ENCODE results near the gene HTATSF1. TPM values are rescaled to one million over a fixed set of nuclear protein-coding genes. Genes with fewer than 3 reads are reported as not detected.

HTATSF1 gene
- total and polyA plus RNA-seq, 9 of the 15 experiments (the other 6 are each of a cell fraction or from before 2014, with no cell fraction given), result 2.6 to 87.7 (median 42.2) TPM

- 0% methylated on average over 3 of the region's 4 CpGs for WGBS (ENCODE audit: insufficient coverage, low coverage, missing lambda C conversion rate)
- Histone ChIP-seq H4K20me1 (replicated peaks; ENCODE audit: control insufficient read depth, insufficient read depth, low read length) (no peaks in the 10 kb centered on the region; the same call in 1 of the 2 replicates), H3K9me1 (ENCODE audit: control insufficient read depth, insufficient read depth, low read length) (no peaks in the 10 kb centered on the region), H3K27ac (ENCODE audit: extremely low read depth, low read depth, low read length) (no peak within 1 kb of the TSS), H2AFZ (ENCODE audit: low read depth, low read length) (no peak within 1 kb of the TSS), H3K9me3 (replicated peaks; ENCODE audit: control insufficient read depth, insufficient read depth, low read depth, low read length) (no peaks in the 10 kb centered on the region), H3K79me2 (ENCODE audit: control insufficient read depth, insufficient read depth, low read length) (no peaks in the 10 kb centered on the region), H3K36me3 (ENCODE audit: control insufficient read depth, insufficient read depth, low read length) (no peaks in the 10 kb centered on the region), H3K4me1 (replicated peaks in 1 of 2; ENCODE audit: control insufficient read depth in 2 of 2, insufficient read depth in 2 of 2, low read length in 2 of 2) (no peaks in the 10 kb centered on the region), H3K4me2 (ENCODE audit: insufficient read depth, low read length) (no peak within 1 kb of the TSS), H3K27me3 (ENCODE audit: control insufficient read depth in 2 of 2, insufficient read depth in 2 of 2, low read length in 2 of 2) (peaks cover 5 to 7% of the 10 kb centered on the region in 2 experiments; a peak in 4 of 5 replicates), H3K4me3 (no peak within 1 kb of the TSS), H3K9ac (ENCODE audit: insufficient read depth in 1 of 2, low read depth in 2 of 2, low read length in 2 of 2) (no peak within 1 kb of the TSS)
- ATAC-seq (no peak), DNase-seq (ENCODE audit: extremely low read depth in 1 of 4, low spot score in 3 of 4) (no peak), FAIRE-seq (no peak)
- intact Hi-C loops (cut with micrococcal nuclease), result no loop called here
- POLR2A ChIA-PET, result no interaction called here
- CTCF ChIA-PET (ENCODE audit: low intra/inter-chr PET ratio), result no interaction called here
- BruUV-seq (replicated peaks), result no TSS peak
- in situ Hi-C loops (cut with MboI), result no loop called here
- TF ChIP-seq ZNF311 (CRISPR knock-in tag; IDR thresholded peaks at IDR 0.05) (no peak), PRPF4 (IDR thresholded peaks at IDR 0.05; ENCODE audit: insufficient read depth, low read depth, low read length, poor library complexity, severe bottlenecking) (no peak), ZNF764 (CRISPR knock-in tag; IDR thresholded peaks at IDR 0.05; ENCODE audit: low read depth) (no peak), IFI16 (CRISPR knock-in tag; IDR thresholded peaks at IDR 0.05) (no peak), CLOCK (CRISPR knock-in tag; IDR thresholded peaks at IDR 0.05; ENCODE audit: borderline replicate concordance) (no peak), CTBP1 (IDR thresholded peaks at IDR 0.05; ENCODE audit: borderline replicate concordance) (no peak), E2F3 (CRISPR knock-in tag; IDR thresholded peaks at IDR 0.05) (no peak), TAF15 (IDR thresholded peaks at IDR 0.05; ENCODE audit: low read depth, low read length) (no peak), NR2C2 (CRISPR knock-in tag; IDR thresholded peaks at IDR 0.05) (no peak), NR2C2 (tag; IDR thresholded peaks at IDR 0.05) (no peak), KLF10 (CRISPR knock-in tag; IDR thresholded peaks at IDR 0.05) (no peak), ZNF140 (CRISPR knock-in tag; IDR thresholded peaks at IDR 0.05) (no peak), IRF2 (CRISPR knock-in tag; IDR thresholded peaks at IDR 0.05) (no peak), TCF7 (IDR thresholded peaks at IDR 0.05; ENCODE audit: borderline replicate concordance) (no peak), CHD1 (IDR thresholded peaks at IDR 0.05; ENCODE audit: low read length) (no peak)
- TF ChIP-seq, protein P1, sequence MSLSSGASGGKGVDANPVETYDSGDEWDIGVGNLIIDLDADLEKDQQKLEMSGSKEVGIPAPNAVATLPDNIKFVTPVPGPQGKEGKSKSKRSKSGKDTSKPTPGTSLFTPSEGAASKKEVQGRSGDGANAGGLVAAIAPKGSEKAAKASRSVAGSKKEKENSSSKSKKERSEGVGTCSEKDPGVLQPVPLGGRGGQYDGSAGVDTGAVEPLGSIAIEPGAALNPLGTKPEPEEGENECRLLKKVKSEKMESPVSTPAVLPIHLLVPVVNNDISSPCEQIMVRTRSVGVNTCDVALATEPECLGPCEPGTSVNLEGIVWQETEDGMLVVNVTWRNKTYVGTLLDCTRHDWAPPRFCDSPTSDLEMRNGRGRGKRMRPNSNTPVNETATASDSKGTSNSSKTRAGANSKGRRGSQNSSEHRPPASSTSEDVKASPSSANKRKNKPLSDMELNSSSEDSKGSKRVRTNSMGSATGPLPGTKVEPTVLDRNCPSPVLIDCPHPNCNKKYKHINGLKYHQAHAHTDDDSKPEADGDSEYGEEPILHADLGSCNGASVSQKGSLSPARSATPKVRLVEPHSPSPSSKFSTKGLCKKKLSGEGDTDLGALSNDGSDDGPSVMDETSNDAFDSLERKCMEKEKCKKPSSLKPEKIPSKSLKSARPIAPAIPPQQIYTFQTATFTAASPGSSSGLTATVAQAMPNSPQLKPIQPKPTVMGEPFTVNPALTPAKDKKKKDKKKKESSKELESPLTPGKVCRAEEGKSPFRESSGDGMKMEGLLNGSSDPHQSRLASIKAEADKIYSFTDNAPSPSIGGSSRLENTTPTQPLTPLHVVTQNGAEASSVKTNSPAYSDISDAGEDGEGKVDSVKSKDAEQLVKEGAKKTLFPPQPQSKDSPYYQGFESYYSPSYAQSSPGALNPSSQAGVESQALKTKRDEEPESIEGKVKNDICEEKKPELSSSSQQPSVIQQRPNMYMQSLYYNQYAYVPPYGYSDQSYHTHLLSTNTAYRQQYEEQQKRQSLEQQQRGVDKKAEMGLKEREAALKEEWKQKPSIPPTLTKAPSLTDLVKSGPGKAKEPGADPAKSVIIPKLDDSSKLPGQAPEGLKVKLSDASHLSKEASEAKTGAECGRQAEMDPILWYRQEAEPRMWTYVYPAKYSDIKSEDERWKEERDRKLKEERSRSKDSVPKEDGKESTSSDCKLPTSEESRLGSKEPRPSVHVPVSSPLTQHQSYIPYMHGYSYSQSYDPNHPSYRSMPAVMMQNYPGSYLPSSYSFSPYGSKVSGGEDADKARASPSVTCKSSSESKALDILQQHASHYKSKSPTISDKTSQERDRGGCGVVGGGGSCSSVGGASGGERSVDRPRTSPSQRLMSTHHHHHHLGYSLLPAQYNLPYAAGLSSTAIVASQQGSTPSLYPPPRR (CRISPR knock-in tag; IDR thresholded peaks at IDR 0.05; ENCODE audit: borderline replicate concordance), result no peak
These were observed 9.7 kb upstream of the HTATSF1 start, which contains the start of gene BRS3 for GRCh38 chrX:136487647-136488046. Gene BRS3 (plus strand): TSS chrX:136487947. CDS start chrX:136488115, 168 bp downstream.

All from K562 (cell line).